IMR-90 (cell line): ENCODE data around the gene KCNJ13. TPM values are rescaled to one million over a fixed set of nuclear protein-coding genes. Genes with fewer than 3 reads are reported as not detected.

Experiments used
- ATAC-seq: fragments of 200-7000 bp; cut with Tn5 transposase; 2 replicates; pipeline ENCODE4 v1.9.1; 2020; ENCODE audit warnings: low read depth, mild to moderate bottlenecking, moderate library complexity
- BruUV-seq: library from RNA; stranded (reverse); fragments of 400-500 nt; replicated peaks from 2 replicates; lab custom pipeline; 2021; lab: Mats Ljungman, UMichigan
- CTCF ChIA-PET: fragments of 300-600 bp; formaldehyde crosslinking; extraction: SDS; loops from one replicate; lab custom pipeline; 2021; ENCODE audit warnings: antibody characterized with exemption; lab: Yijun Ruan, JAX
- POLR2A ChIA-PET: fragments of 300-600 bp; sonication (Branson Sonifier 250); formaldehyde crosslinking; loops from one replicate; lab custom pipeline; 2022; ENCODE audit warnings: antibody characterized with exemption; ENCODE audit not compliant: unreplicated experiment; lab: Charles Lee
- DNase-seq: peaks from one replicate; pipeline ENCODE4 v3.0.0; 2013
- H2AFZ ChIP-seq: replicated peaks from 2 replicates; pipeline ENCODE3; 2013; ENCODE audit warnings: low read length, mild to moderate bottlenecking; ENCODE audit not compliant: poor library complexity
- H2AK5ac ChIP-seq: 2 replicates; pipeline ENCODE4 v1.6.1; 2013; ENCODE audit warnings: low read depth, low read length, inconsistent platforms
- H2AK9ac ChIP-seq: replicated peaks from 2 replicates; pipeline ENCODE3; 2013; ENCODE audit warnings: mild to moderate bottlenecking, low read depth, low read length, moderate library complexity; ENCODE audit not compliant: poor library complexity
- H2BK120ac ChIP-seq: 2 replicates; pipeline ENCODE4 v1.6.1; 2013; ENCODE audit warnings: low read depth, low read length, inconsistent platforms
- H2BK15ac ChIP-seq: 3 replicates; pipeline ENCODE4 v1.6.1; 2013; ENCODE audit warnings: low read depth, low read length, inconsistent platforms
- H2BK20ac ChIP-seq: 2 replicates; pipeline ENCODE4 v1.6.1; 2013; ENCODE audit warnings: low read depth, mild to moderate bottlenecking, inconsistent platforms, low read length, moderate library complexity
- H2BK5ac ChIP-seq: 2 replicates; pipeline ENCODE4 v1.6.1; 2013; ENCODE audit warnings: mild to moderate bottlenecking, low read depth, low read length, inconsistent platforms; ENCODE audit not compliant: poor library complexity, severe bottlenecking
- H3K14ac ChIP-seq: replicated peaks from 2 replicates; pipeline ENCODE4 v1.6.1; 2013; ENCODE audit warnings: low read depth, low read length, inconsistent platforms
- H3K18ac ChIP-seq: 2 replicates; pipeline ENCODE4 v1.6.1; 2013; ENCODE audit warnings: low read depth, low read length, control low read depth
- H3K23ac ChIP-seq: 2 replicates; pipeline ENCODE4 v1.6.1; 2013; ENCODE audit warnings: low read depth, low read length, inconsistent platforms
- H3K27ac ChIP-seq: 2 replicates; pipeline ENCODE4 v1.5.1; 2013; ENCODE audit warnings: mild to moderate bottlenecking, control low read depth, low read length; ENCODE audit not compliant: insufficient read depth
- H3K27me3 ChIP-seq: 2 replicates; pipeline ENCODE4 v1.6.1; 2013; ENCODE audit warnings: low read length; ENCODE audit not compliant: control insufficient read depth, insufficient read depth
- H3K36me3 ChIP-seq: 2 replicates; pipeline ENCODE4 v1.6.1; 2013; ENCODE audit warnings: low read length, mixed read lengths; ENCODE audit not compliant: control insufficient read depth, insufficient read depth
- H3K4ac ChIP-seq: 2 replicates; pipeline ENCODE4 v1.6.1; 2013; ENCODE audit warnings: low read depth, low read length, inconsistent platforms
- H3K4me1 ChIP-seq: 2 replicates; pipeline ENCODE4 v1.6.1; 2013; ENCODE audit warnings: low read length, mixed read lengths; ENCODE audit not compliant: control insufficient read depth, insufficient read depth
- H3K4me2 ChIP-seq: 2 replicates; pipeline ENCODE4 v1.6.1; 2013; ENCODE audit warnings: low read depth, mild to moderate bottlenecking, control low read depth, low read length, moderate library complexity
- H3K4me3 ChIP-seq: 2 replicates; pipeline ENCODE4 v1.5.1; 2013; ENCODE audit warnings: low read depth, mild to moderate bottlenecking, control low read depth, low read length, moderate library complexity; ENCODE audit not compliant: insufficient read depth
- H3K56ac ChIP-seq: 2 replicates; pipeline ENCODE4 v1.6.1; 2013; ENCODE audit warnings: low read length, inconsistent platforms; ENCODE audit not compliant: insufficient read depth; ENCODE audit errors: extremely low read depth
- H3K79me1 ChIP-seq, 2 experiments: 2 replicates each; pipeline ENCODE4 v1.6.1; 2013; ENCODE audit warnings: low read length in 2 of 2, inconsistent platforms in 1 of 2, low read depth in 1 of 2
- H3K9ac ChIP-seq: 2 replicates; pipeline ENCODE4 v1.6.1; 2013; ENCODE audit warnings: low read depth, low read length, control low read depth
- H3K9me1 ChIP-seq: 2 replicates; pipeline ENCODE4 v1.6.1; 2013; ENCODE audit warnings: low read length, inconsistent platforms; ENCODE audit not compliant: insufficient read depth
- H3K9me3 ChIP-seq: 2 replicates; pipeline ENCODE4 v1.6.1; 2013; ENCODE audit warnings: low read length; ENCODE audit not compliant: control insufficient read depth, insufficient read depth
- H4K20me1 ChIP-seq: 2 replicates; pipeline ENCODE4 v1.6.1; 2013; ENCODE audit warnings: low read length, inconsistent platforms; ENCODE audit not compliant: insufficient read depth
- H4K5ac ChIP-seq: 2 replicates; pipeline ENCODE4 v1.6.1; 2013; ENCODE audit warnings: mild to moderate bottlenecking, low read depth, low read length, control low read depth
- H4K8ac ChIP-seq, 2 experiments: 2 replicates each; pipeline ENCODE4 v1.6.1; 2013; ENCODE audit warnings: low read depth in 2 of 2, low read length in 2 of 2, control low read depth in 1 of 2, inconsistent platforms in 1 of 2
- H4K91ac ChIP-seq: 2 replicates; pipeline ENCODE4 v1.6.1; 2013; ENCODE audit warnings: low read depth, low read length, inconsistent platforms; ENCODE audit not compliant: insufficient read depth
- BHLHE40 ChIP-seq: fragments of 150-350 bp; IDR thresholded peaks from 2 replicates; pipeline ENCODE4 v1.6.1; 2016; ENCODE audit warnings: mild to moderate bottlenecking, low read depth, low read length
- MAFK ChIP-seq: IDR thresholded peaks from 2 replicates; pipeline ENCODE4 v1.6.1; 2012; ENCODE audit warnings: low read depth, low read length, improper control_type of control experiment
- MAZ ChIP-seq: IDR thresholded peaks from 2 replicates; pipeline ENCODE4 v1.6.1; 2012; ENCODE audit warnings: low read depth, mild to moderate bottlenecking, low read length, improper control_type of control experiment, moderate library complexity, borderline replicate concordance
- NFE2L2 ChIP-seq: fragments of 150-350 bp; IDR thresholded peaks from 2 replicates; pipeline ENCODE4 v1.6.1; 2016; ENCODE audit warnings: low read depth, mild to moderate bottlenecking, low read length
- POLR2A ChIP-seq: IDR thresholded peaks from 2 replicates; pipeline ENCODE4 v1.6.1; 2012; ENCODE audit warnings: mild to moderate bottlenecking, low read depth, low read length
- RAD21 ChIP-seq: IDR thresholded peaks from 2 replicates; pipeline ENCODE4 v1.6.1; 2012; ENCODE audit warnings: low read length, improper control_type of control experiment
- RFX5 ChIP-seq: IDR thresholded peaks from 2 replicates; pipeline ENCODE4 v1.8.0; 2012; ENCODE audit warnings: low read depth, mild to moderate bottlenecking, low read length, moderate library complexity
- WGBS, 2 experiments: methylation state at CpG; one replicate each; pipeline versions ENCODE4 v1.1.5 to v1.1.7; 2013; ENCODE audit warnings: missing lambda C conversion rate in 2 of 2; ENCODE audit not compliant: insufficient read length in 1 of 2; ENCODE audit errors: extremely low coverage in 2 of 2; 5-methylcytosine and 5-hydroxymethylcytosine counted together
- dilution Hi-C: fragments of 300-500 bp; cut with HindIII; formaldehyde crosslinking; loops from one replicate; pipeline ENCODE4 v1.14.3; 2018; ENCODE audit warnings: low sequenced_read_pairs; ENCODE audit not compliant: unreplicated experiment
- in situ Hi-C: fragments of 300-500 bp; cut with MboI; formaldehyde crosslinking; loops from 3 replicates; pipeline ENCODE4 v1.14.3; 2019; ENCODE audit warnings: low sequenced_read_pairs, inconsistent platforms, mixed read lengths
- intact Hi-C: fragments of 100-400 bp; cut with micrococcal nuclease; formaldehyde crosslinking; loops from 2 replicates; pipeline ENCODE4 v1.10.0; 2022
- polyA plus RNA-seq, 3 experiments: library from polyadenylated mRNA; depleted of rRNA; stranded (reverse); fragments of >200 nt; gene quantifications; 2 replicates each; pipeline ENCODE4 v1.2.3, GENCODE V29; 2012; ENCODE audit warnings: low replicate concordance in 1 of 3
- total RNA-seq: library from RNA; depleted of rRNA; stranded (reverse); fragments of >200 nt; gene quantifications from 2 replicates; pipeline ENCODE4 v1.2.3, GENCODE V29; 2012
- TF ChIP-seq, protein P1 (sequence below): conservative IDR thresholded peaks from 2 replicates; pipeline ENCODE4 v1.5.1; 2012; ENCODE audit warnings: mild to moderate bottlenecking, low read depth, low read length, improper control_type of control experiment

KCNJ13 gene
- total and polyA plus RNA-seq, 2 of the 4 experiments (the other 2 are of a cell fraction): not detected

DNA sequence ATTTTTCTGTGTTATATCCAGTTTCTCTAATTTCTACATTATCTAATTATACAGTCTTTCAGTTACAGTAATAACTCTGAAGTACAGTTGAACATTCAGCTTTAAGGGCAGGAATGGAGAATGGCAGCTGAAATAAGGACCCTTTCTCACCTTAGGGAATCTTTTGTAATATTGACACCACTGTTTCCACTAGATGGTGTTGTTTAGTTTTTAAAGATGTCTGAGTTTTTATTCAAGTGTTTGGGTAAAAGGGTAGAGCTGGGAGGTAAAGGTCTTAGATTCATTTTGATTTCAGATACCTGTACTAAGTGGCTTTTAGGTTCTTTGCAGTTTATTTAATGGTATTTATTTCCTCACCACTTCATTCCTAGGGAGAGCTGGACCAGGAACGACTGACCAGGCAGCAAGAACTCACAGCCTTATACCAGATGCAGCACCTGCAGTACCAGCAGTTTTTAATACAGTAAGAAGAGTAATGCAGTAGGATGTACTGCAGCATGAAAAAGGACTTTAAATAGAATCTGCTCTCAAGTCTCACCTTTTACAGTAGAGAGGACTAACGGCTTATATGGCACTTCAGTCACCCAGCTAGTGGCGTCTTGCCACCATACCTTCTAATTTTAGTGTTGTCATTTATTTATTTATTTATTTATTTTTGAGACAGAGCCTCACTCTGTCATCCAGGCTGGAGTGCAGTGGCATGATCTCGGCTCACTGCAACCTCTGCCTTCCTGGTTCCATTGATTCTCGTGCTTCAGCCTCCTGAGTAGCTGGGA, 33.2 kb upstream of the KCNJ13 start:
- TF ChIP-seq POLR2A (no peak), MAFK (no peak), MAZ (no peak), NFE2L2 (no peak), BHLHE40 (no peak), RFX5 (no peak), RAD21 (no peak)
- TF ChIP-seq, protein P1, sequence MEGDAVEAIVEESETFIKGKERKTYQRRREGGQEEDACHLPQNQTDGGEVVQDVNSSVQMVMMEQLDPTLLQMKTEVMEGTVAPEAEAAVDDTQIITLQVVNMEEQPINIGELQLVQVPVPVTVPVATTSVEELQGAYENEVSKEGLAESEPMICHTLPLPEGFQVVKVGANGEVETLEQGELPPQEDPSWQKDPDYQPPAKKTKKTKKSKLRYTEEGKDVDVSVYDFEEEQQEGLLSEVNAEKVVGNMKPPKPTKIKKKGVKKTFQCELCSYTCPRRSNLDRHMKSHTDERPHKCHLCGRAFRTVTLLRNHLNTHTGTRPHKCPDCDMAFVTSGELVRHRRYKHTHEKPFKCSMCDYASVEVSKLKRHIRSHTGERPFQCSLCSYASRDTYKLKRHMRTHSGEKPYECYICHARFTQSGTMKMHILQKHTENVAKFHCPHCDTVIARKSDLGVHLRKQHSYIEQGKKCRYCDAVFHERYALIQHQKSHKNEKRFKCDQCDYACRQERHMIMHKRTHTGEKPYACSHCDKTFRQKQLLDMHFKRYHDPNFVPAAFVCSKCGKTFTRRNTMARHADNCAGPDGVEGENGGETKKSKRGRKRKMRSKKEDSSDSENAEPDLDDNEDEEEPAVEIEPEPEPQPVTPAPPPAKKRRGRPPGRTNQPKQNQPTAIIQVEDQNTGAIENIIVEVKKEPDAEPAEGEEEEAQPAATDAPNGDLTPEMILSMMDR: no peak
- WGBS, 2 experiments: no CpG with 5 or more reads among the region's 5 CpGs
- H3K79me1 ChIP-seq: peaks cover 0 to 3% of the 10 kb centered on the region in 2 experiments; a peak in 1 of 4 replicates

More for the DNA sequence above, 33.2 kb upstream of the KCNJ13 start:
- Histone ChIP-seq H2AK9ac (no peak overlapping the region), H4K91ac (no peak overlapping the region), H2BK15ac (no peak overlapping the region), H3K9ac (no peak overlapping the region), H4K8ac (no peak overlapping the region), H2BK5ac (no peak overlapping the region), H3K9me3 (no peaks in the 10 kb centered on the region), H3K4me1 (no peaks in the 10 kb centered on the region), H2BK120ac (no peak overlapping the region), H3K4me3 (no peak overlapping the region), H3K23ac (no peak overlapping the region), H3K18ac (no peak overlapping the region), H2BK20ac (no peak overlapping the region), H3K27me3 (no peaks in the 10 kb centered on the region), H2AK5ac (no peak overlapping the region), H3K14ac (no peak overlapping the region), H3K9me1 (no peaks in the 10 kb centered on the region; the same call in 1 of the 2 replicates), H4K5ac (no peak overlapping the region), H3K27ac (no peak overlapping the region), H3K4me2 (no peak overlapping the region), H2AFZ (no peak overlapping the region), H3K36me3 (peaks cover 20% of the 10 kb centered on the region), H4K20me1 (no peaks in the 10 kb centered on the region), H3K56ac (no peak overlapping the region), H3K4ac (no peak overlapping the region)
- ChIA-PET CTCF (no interaction called here), POLR2A (no interaction called here)
- no TSS peak for BruUV-seq
- dilution Hi-C loops (no loop called here), in situ Hi-C loops (no loop called here), intact Hi-C loops (no loop called here)
- no peak for DNase-seq
- ATAC-seq: no peak
